Thoracic aorta (tissue), 2 donors: ENCODE results near the gene CNDP1. TPM values are rescaled to one million over a fixed set of nuclear protein-coding genes. Genes with fewer than 3 reads are reported as not detected.

ENCODE experiments used
- ATAC-seq: fragments of 150-250 bp; one replicate; pipeline ENCODE4 v1.8.0; 2017; ENCODE audit warnings: low read depth; ENCODE audit not compliant: insufficient number of reproducible peaks, low FRiP score
- DNase-seq: peaks from one replicate; pipeline ENCODE4 v3.0.0-alpha.2; 2020; ENCODE audit warnings: low spot score
- H3K27ac ChIP-seq, 2 donors: fragments of 200-600 bp; sonication (generic); 1 replicate in 1 of 2; 2 replicates in 1 of 2; pipeline ENCODE4 v1.5.1; 2016; ENCODE audit warnings: mild to moderate bottlenecking in 2 of 2, moderate library complexity in 2 of 2
- H3K27me3 ChIP-seq: fragments of 200-600 bp; sonication (generic); replicated peaks from 2 replicates; pipeline ENCODE4 v1.6.0; 2016; ENCODE audit warnings: mild to moderate bottlenecking; ENCODE audit not compliant: insufficient read depth
- H3K36me3 ChIP-seq: fragments of 200-600 bp; sonication (generic); one replicate; pipeline ENCODE4 v1.5.1; 2016
- H3K4me1 ChIP-seq, 2 donors: fragments of 200-600 bp; sonication (generic); 1 replicate in 1 of 2; 2 replicates in 1 of 2; pipeline versions ENCODE4 v1.5.1 to v1.6.0; 2016; ENCODE audit warnings: low read depth in 2 of 2, mild to moderate bottlenecking in 1 of 2; ENCODE audit not compliant: control insufficient read depth in 1 of 2
- H3K4me3 ChIP-seq: fragments of 200-600 bp; sonication (generic); 2 replicates; pipeline ENCODE4 v1.5.1; 2016; ENCODE audit warnings: mild to moderate bottlenecking
- H3K9me3 ChIP-seq: fragments of 200-600 bp; sonication (generic); 2 replicates; pipeline ENCODE4 v1.5.1; 2016
- total RNA-seq, 2 donors: library from RNA; depleted of rRNA; stranded (reverse); fragments of >200 nt; gene quantifications; one replicate each; pipeline versions ENCODE4 v1.1.0 to v1.2.3, GENCODE V29; 2016
- TF ChIP-seq, protein P1 (sequence below): fragments of 200-600 bp; sonication (generic); IDR thresholded peaks from one replicate; pipeline ENCODE4 v1.5.1; 2019; ENCODE audit warnings: antibody characterized with exemption

Gene CNDP1
- total RNA-seq, 2 donors from 2014 or later = not detected

DNA sequence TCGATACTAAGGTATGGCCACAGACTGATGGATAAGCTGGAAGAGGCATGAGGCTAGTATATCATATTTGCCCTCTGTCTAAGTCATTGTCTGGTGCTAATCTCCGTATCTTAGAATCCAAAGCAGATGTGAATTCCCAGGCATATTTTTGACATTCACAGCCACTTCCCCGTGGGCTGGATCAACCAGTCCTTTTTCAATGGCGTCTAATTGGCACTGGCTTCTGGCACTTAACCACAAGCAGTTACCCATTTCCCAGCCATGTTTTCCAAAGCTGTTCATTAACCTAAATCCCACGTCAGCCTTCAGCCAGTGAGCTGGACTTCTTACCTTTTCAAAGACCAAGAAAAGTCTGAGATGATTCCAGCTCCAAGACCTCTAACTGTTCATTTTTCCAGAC is 42.7 kb downstream of the CNDP1 start:
- TF ChIP-seq, protein P1, sequence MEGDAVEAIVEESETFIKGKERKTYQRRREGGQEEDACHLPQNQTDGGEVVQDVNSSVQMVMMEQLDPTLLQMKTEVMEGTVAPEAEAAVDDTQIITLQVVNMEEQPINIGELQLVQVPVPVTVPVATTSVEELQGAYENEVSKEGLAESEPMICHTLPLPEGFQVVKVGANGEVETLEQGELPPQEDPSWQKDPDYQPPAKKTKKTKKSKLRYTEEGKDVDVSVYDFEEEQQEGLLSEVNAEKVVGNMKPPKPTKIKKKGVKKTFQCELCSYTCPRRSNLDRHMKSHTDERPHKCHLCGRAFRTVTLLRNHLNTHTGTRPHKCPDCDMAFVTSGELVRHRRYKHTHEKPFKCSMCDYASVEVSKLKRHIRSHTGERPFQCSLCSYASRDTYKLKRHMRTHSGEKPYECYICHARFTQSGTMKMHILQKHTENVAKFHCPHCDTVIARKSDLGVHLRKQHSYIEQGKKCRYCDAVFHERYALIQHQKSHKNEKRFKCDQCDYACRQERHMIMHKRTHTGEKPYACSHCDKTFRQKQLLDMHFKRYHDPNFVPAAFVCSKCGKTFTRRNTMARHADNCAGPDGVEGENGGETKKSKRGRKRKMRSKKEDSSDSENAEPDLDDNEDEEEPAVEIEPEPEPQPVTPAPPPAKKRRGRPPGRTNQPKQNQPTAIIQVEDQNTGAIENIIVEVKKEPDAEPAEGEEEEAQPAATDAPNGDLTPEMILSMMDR = no peak
- H3K36me3 ChIP-seq = no peaks in the 10 kb centered on the region
- H3K27me3 ChIP-seq = no peaks in the 10 kb centered on the region
- DNase-seq (no peak), ATAC-seq (no peak)
- H3K4me3 ChIP-seq = no peak overlapping the region
- no peak overlapping the region for H3K27ac ChIP-seq
- H3K4me1 ChIP-seq = no peaks in the 10 kb centered on the region
- no peaks in the 10 kb centered on the region for H3K9me3 ChIP-seq

DNA sequence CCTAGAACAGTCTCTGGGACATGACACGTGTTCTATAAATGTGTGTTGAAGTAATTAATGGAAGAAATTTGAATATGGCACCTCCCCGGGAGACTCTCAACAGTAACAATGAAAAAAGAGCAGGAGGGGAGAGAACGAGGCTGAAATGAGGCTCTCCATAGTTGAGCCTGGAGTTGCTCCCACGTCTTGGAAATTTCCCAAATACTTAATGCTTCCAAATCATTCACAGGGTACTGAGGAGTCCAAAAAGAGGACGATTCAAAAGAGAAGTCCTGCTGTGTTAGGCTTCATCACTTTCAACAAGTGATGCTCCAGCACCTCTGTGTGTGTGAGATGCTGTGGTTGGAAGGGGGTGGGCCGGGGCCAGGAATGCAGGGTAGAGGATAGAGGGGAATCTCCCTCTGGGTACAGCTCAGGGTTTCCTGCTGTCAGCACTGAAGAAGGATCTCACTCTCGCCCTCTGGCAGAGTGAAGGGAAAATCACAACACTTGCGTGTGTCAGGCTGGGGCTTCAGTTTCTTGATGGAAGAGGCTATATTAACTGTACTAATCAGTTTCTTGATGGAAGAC is 45.3 kb downstream of the CNDP1 start:
- no peak for DNase-seq
- H3K27me3 ChIP-seq = no peaks in the 10 kb centered on the region
- TF ChIP-seq, protein P1 = no peak
- H3K36me3 ChIP-seq = no peaks in the 10 kb centered on the region
- no peak for ATAC-seq
- H3K9me3 ChIP-seq = no peaks in the 10 kb centered on the region
- H3K4me3 ChIP-seq = no peak overlapping the region
- no peak overlapping the region for H3K27ac ChIP-seq
- H3K4me1 ChIP-seq = no peaks in the 10 kb centered on the region

DNA sequence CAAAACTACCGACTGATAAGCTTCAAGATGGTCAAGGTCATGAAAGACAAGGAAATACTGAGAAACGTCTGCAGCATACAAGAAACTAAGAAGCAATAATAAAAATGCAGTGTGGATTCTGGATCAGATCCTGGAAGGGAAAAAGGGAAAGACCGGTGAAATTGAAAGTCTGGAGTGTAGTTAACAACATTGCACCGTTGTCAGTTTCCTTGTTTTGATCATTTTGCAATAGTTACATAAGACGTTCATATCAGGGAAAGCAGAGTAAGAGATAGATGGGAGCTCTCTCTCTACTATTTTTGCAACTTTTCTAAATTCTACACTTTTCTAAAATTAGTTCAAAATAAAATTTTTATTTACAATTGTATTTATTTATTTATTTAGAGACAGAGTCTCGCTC is 48.3 kb downstream of the CNDP1 start:
- TF ChIP-seq, protein P1 = no peak
- H3K27me3 ChIP-seq = no peaks in the 10 kb centered on the region
- ATAC-seq (no peak), DNase-seq (no peak)
- no peaks in the 10 kb centered on the region for H3K9me3 ChIP-seq
- no peak overlapping the region for H3K27ac ChIP-seq
- no peaks in the 10 kb centered on the region for H3K36me3 ChIP-seq
- no peaks in the 10 kb centered on the region for H3K4me1 ChIP-seq
- H3K4me3 ChIP-seq = no peak overlapping the region

DNA sequence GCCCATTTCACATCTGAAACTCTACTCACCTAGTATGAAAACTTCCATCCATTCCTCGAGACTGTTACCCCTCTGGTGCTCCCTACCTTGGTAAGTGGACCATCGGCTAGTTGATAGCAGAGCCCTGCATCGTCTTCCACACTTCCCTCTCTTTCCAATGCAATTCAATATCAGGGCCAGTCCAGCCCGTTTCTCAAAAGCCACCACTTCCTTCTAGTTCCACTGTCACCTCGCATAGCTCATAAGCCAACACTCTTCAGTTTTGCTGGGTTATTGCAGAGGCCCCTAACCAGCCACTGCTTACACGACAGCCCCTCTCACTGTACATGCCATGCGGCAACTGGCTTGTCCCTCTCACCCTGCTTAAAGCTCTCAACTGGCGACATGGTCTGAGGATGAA is 53.1 kb downstream of the CNDP1 start:
- TF ChIP-seq, protein P1 = no peak

DNA sequence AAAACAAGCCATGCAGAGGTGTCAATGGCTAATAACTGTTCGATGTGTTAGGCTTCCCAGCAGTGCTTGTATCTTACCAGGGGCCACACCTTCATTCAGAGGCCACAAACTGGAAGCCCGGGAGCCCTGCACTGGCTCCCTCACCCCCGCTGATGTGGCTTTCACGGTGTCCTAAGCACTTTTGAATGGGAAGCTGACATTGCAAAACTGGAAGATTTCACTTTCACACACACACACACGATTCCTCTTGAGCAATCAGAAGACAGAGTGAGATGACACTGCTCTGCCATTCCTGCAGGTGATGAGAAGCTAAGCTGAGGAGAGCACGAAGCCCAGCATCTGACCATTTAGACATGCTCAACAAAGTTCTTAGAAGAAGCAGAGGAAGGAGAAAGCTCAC is 54.7 kb downstream of the CNDP1 start:
- ATAC-seq (no peak), DNase-seq (no peak)
- Histone ChIP-seq H3K4me1 (no peaks in the 10 kb centered on the region), H3K36me3 (peaks cover 2% of the 10 kb centered on the region), H3K4me3 (no peak overlapping the region), H3K9me3 (peaks cover 10% of the 10 kb centered on the region), H3K27me3 (no peaks in the 10 kb centered on the region), H3K27ac (no peak overlapping the region)
- TF ChIP-seq, protein P1 = no peak

More for the DNA sequence above, 53.1 kb downstream of the CNDP1 start:
- Histone ChIP-seq H3K4me3 (no peak overlapping the region), H3K27me3 (no peaks in the 10 kb centered on the region), H3K27ac (no peak overlapping the region), H3K4me1 (no peaks in the 10 kb centered on the region), H3K9me3 (peaks cover 6% of the 10 kb centered on the region), H3K36me3 (no peaks in the 10 kb centered on the region)
- no peak for ATAC-seq
- no peak for DNase-seq
